HepG2 (cell line): ENCODE data around the gene HAGH. TPM values are rescaled to one million over a fixed set of nuclear protein-coding genes. Genes with fewer than 3 reads are reported as not detected.

Source experiments
- MXI1 ChIP-seq: IDR thresholded peaks from 3 replicates; pipeline ENCODE4 v1.6.1; 2012; ENCODE audit warnings: low read depth, low read length, inconsistent platforms, borderline replicate concordance
- NPAS2 ChIP-seq: sonication (generic); formaldehyde crosslinking; IDR thresholded peaks from 2 replicates; pipeline ENCODE4 v1.8.0; 2022; ENCODE audit warnings: mild to moderate bottlenecking, missing genetic modification reagents, borderline replicate concordance
- POLR2A ChIP-seq, 2 experiments: IDR thresholded peaks; 2 replicates each; pipeline ENCODE4 v1.6.1; 2011; ENCODE audit warnings: low read depth in 2 of 2, low read length in 2 of 2, mild to moderate bottlenecking in 1 of 2, moderate library complexity in 1 of 2; ENCODE audit not compliant: insufficient read depth in 1 of 2
- RERE ChIP-seq: IDR thresholded peaks from 2 replicates; pipeline ENCODE4 v1.6.1; 2016; ENCODE audit warnings: low read depth, missing genetic modification reagents, missing compliant biosample characterization
- TBP ChIP-seq: sonication (generic); formaldehyde crosslinking; IDR thresholded peaks from 2 replicates; pipeline ENCODE4 v1.5.0; 2020; ENCODE audit warnings: missing genetic modification reagents
- ZHX2 ChIP-seq, 2 experiments: sonication (generic) in 1 of 2; formaldehyde crosslinking in 1 of 2; IDR thresholded peaks; 2 replicates each; pipeline versions ENCODE4 v1.6.1 to v1.9.0; 2014 to 2022; ENCODE audit warnings: antibody characterized with exemption in 1 of 2, borderline replicate concordance in 1 of 2, inconsistent platforms in 1 of 2, low read depth in 1 of 2, missing genetic modification reagents in 1 of 2
- ZMYM2 ChIP-seq: sonication (generic); formaldehyde crosslinking; IDR thresholded peaks from 2 replicates; pipeline ENCODE4 v1.8.0; 2022; ENCODE audit warnings: mild to moderate bottlenecking, missing genetic modification reagents
- ZNF225 ChIP-seq: sonication (generic); formaldehyde crosslinking; IDR thresholded peaks from 2 replicates; pipeline ENCODE4 v1.4.0; 2020; ENCODE audit warnings: mild to moderate bottlenecking, missing genetic modification reagents
- ZNF234 ChIP-seq: sonication (generic); formaldehyde crosslinking; conservative IDR thresholded peaks from 2 replicates; pipeline ENCODE4 v1.5.1; 2020; ENCODE audit warnings: mild to moderate bottlenecking, missing genetic modification reagents
- ZNF260 ChIP-seq: sonication (generic); formaldehyde crosslinking; IDR thresholded peaks from 2 replicates; pipeline ENCODE4 v1.4.0; 2020; ENCODE audit warnings: missing genetic modification reagents, low read depth, mild to moderate bottlenecking, borderline replicate concordance
- ZNF780A ChIP-seq: sonication (generic); formaldehyde crosslinking; IDR thresholded peaks from 2 replicates; pipeline ENCODE4 v1.8.0; 2022; ENCODE audit warnings: mild to moderate bottlenecking, missing genetic modification reagents, moderate library complexity
- ZNF800 ChIP-seq: sonication (generic); formaldehyde crosslinking; IDR thresholded peaks from 2 replicates; pipeline ENCODE4 v1.4.0; 2020; ENCODE audit warnings: missing genetic modification reagents
- polyA plus RNA-seq, 8 experiments: library from polyadenylated mRNA; depleted of rRNA in 3 of 8; stranded (reverse) in 7 of 8; unstranded in 1 of 8; fragments of >200 nt; fragmentation: Illumina TruSeq in 4 of 8; extraction: Trizol in 4 of 8; gene quantifications; 2 replicates each; pipeline versions ENCODE4 v1.2.1 to v1.2.3, GENCODE V29; 2011 to 2016; ENCODE audit warnings: low read depth in 4 of 8, missing spikeins in 1 of 8, mixed read lengths in 1 of 8; ENCODE audit not compliant: insufficient read depth in 1 of 8
- total RNA-seq, 5 experiments: library from RNA; depleted of rRNA; stranded (reverse); fragments of >200 nt; fragmentation: Illumina TruSeq; extraction: Trizol; gene quantifications; 2 replicates each; pipeline ENCODE4 v1.2.3, GENCODE V29; 2016; ENCODE audit warnings: low read depth in 1 of 5

Gene HAGH
- total and polyA plus RNA-seq, 2 of the 13 experiments (the other 11 are each of a cell fraction or from before 2014, with no cell fraction given), result 70.4 to 95.4 TPM

GRCh38 chr16:1828645-1829410 is 2.2 kb upstream of the HAGH start (continued):
- TF ChIP-seq ZNF260 (CRISPR knock-in tag) (no peak), ZNF234 (CRISPR knock-in tag) (no peak), NPAS2 (CRISPR knock-in tag) (no peak), ZNF800 (no peak), ZNF225 (CRISPR knock-in tag) (no peak), ZNF780A (CRISPR knock-in tag) (no peak), POLR2A (IDR thresholded peaks at IDR 0.05; ENCODE audit: insufficient read depth in 1 of 2, low read depth in 2 of 2, low read length in 2 of 2) (peak; percentile 41 to 63; a peak in 3 of 4 replicates), RERE (CRISPR knock-in tag) (no peak; the same call in 1 of the 2 replicates), TBP (CRISPR knock-in tag) (no peak), ZMYM2 (peak; percentile 82; the same call in 1 of the 2 replicates), ZHX2 (IDR thresholded peaks at IDR 0.05; ENCODE audit: low read depth) (no peak), ZHX2 (CRISPR knock-in tag; IDR thresholded peaks at IDR 0.05; ENCODE audit: borderline replicate concordance) (no peak; the same call in 1 of the 2 replicates), MXI1 (no peak; the same call in 2 of the 3 replicates)
